ENCODE results near the gene CLECL1. TPM values are rescaled to one million over a fixed set of nuclear protein-coding genes. Genes with fewer than 3 reads are reported as not detected.

CLECL1 gene
- total RNA-seq, 1 donor from 2014 or later: not detected

GRCh38 chr12:9755035-9755434, 22.1 kb upstream of the CLECL1 start:
- Histone ChIP-seq H3K27me3 (no peaks in the 10 kb centered on the region), H3K27ac (no peak overlapping the region), H3K4me3 (no peak overlapping the region), H3K4me1 (peaks cover 5% of the 10 kb centered on the region), H3K36me3 (no peaks in the 10 kb centered on the region), H3K9me3 (no peaks in the 10 kb centered on the region)
- no peak for DNase-seq (ENCODE audit: extremely low spot score in 2 of 2)
- intact Hi-C loops (cut with DNase I): no loop called here
- TF ChIP-seq, protein P1, sequence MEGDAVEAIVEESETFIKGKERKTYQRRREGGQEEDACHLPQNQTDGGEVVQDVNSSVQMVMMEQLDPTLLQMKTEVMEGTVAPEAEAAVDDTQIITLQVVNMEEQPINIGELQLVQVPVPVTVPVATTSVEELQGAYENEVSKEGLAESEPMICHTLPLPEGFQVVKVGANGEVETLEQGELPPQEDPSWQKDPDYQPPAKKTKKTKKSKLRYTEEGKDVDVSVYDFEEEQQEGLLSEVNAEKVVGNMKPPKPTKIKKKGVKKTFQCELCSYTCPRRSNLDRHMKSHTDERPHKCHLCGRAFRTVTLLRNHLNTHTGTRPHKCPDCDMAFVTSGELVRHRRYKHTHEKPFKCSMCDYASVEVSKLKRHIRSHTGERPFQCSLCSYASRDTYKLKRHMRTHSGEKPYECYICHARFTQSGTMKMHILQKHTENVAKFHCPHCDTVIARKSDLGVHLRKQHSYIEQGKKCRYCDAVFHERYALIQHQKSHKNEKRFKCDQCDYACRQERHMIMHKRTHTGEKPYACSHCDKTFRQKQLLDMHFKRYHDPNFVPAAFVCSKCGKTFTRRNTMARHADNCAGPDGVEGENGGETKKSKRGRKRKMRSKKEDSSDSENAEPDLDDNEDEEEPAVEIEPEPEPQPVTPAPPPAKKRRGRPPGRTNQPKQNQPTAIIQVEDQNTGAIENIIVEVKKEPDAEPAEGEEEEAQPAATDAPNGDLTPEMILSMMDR (IDR thresholded peaks at IDR 0.05): no peak
- TF ChIP-seq POLR2A (IDR thresholded peaks at IDR 0.05) (no peak), POLR2AphosphoS5 (IDR thresholded peaks at IDR 0.05; ENCODE audit: insufficient read depth in 1 of 2, low read depth in 1 of 2) (no peak)

DNA sequence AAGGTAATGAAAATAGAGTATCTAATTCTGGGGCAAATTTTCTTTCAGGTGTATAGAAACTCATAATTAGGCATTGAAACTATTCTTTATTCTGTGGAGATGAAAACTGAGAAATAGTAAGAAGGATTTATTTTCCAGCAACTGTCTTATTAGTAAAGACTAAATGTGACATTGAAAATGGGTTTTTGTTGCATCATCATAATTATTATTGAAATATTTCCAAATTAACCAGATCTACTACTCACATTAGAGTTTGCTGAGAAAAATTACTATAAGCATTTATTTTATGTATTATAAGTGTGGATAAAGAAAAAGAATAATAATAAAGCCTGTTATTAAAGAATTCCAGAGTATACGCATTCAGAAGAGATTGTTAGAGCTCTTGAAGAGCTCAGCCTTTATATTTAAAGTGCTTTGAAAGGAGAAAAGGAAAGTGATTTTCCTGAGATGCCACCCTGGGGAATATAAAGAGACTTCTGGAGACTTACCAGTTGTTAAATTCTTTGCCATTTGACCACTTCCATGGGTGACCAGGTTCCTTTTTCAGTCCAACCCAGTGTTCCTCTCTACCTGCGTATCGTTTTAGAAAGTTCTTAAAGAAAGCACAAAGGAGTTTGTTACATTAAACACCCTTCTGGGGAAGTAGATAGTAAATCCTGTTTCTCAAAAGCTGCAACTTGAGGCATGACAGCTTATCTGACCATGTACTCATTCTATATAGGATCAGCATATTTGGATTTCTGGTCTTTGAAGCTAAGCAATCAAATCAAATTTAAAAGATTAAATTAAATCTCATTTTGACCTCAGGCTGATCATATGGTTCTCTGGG, 21.4 kb upstream of the CLECL1 start:
- peaks cover 5% of the 10 kb centered on the region for H3K4me1 ChIP-seq
- H3K27ac ChIP-seq: no peak overlapping the region
- H3K9me3 ChIP-seq: no peaks in the 10 kb centered on the region
- H3K4me3 ChIP-seq: no peak overlapping the region
- no peak for TF ChIP-seq POLR2AphosphoS5 (IDR thresholded peaks at IDR 0.05; ENCODE audit: insufficient read depth in 1 of 2, low read depth in 1 of 2)
- no peak for TF ChIP-seq POLR2A (IDR thresholded peaks at IDR 0.05)
- TF ChIP-seq, protein P1 (IDR thresholded peaks at IDR 0.05): no peak
- intact Hi-C loops (cut with DNase I): no loop called here
- H3K27me3 ChIP-seq: no peaks in the 10 kb centered on the region
- H3K36me3 ChIP-seq: no peaks in the 10 kb centered on the region
- DNase-seq (ENCODE audit: extremely low spot score in 2 of 2): no peak

- Histone ChIP-seq H3K4me1 (peaks cover 5% of the 10 kb centered on the region), H3K4me3 (no peak overlapping the region), H3K36me3 (no peaks in the 10 kb centered on the region), H3K27ac (no peak overlapping the region), H3K27me3 (no peaks in the 10 kb centered on the region), H3K9me3 (no peaks in the 10 kb centered on the region)
- intact Hi-C loops (cut with DNase I): no loop called here
- DNase-seq (ENCODE audit: extremely low spot score in 2 of 2): no peak
- no peak for TF ChIP-seq POLR2AphosphoS5 (IDR thresholded peaks at IDR 0.05; ENCODE audit: insufficient read depth in 1 of 2, low read depth in 1 of 2)
- TF ChIP-seq, protein P1 (IDR thresholded peaks at IDR 0.05): no peak
- no peak for TF ChIP-seq POLR2A (IDR thresholded peaks at IDR 0.05)
Observed at GRCh38 chr12:9753498-9753897, 20.6 kb upstream of the CLECL1 start.

DNA sequence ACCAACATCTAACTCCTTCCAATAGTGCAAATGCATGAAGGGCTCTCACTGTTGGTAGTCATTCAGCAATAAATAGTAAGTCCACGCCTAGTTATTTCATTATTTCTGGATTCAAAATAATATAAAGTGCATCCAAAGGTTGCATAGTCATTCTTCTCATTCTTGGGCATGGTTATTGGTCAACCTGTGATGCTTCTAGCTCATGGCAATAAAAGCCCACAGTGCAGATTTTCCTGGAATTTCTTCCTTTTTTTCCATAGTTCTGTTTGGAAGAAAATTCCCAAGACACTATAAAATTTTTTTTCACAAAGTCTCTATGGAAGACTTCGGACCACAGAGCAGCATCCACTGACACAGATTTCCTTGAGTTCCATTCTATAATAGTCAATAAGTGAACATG, 20.2 kb upstream of the CLECL1 start:
- intact Hi-C loops (cut with DNase I): no loop called here
- peaks cover 5% of the 10 kb centered on the region for H3K4me1 ChIP-seq
- H3K9me3 ChIP-seq: no peaks in the 10 kb centered on the region
- no peak overlapping the region for H3K27ac ChIP-seq
- H3K4me3 ChIP-seq: no peak overlapping the region
- TF ChIP-seq, protein P1 (IDR thresholded peaks at IDR 0.05): no peak
- TF ChIP-seq POLR2AphosphoS5 (IDR thresholded peaks at IDR 0.05; ENCODE audit: insufficient read depth in 1 of 2, low read depth in 1 of 2): no peak
- no peak for TF ChIP-seq POLR2A (IDR thresholded peaks at IDR 0.05)
- no peak for DNase-seq (ENCODE audit: extremely low spot score in 2 of 2)
- H3K27me3 ChIP-seq: no peaks in the 10 kb centered on the region
- no peaks in the 10 kb centered on the region for H3K36me3 ChIP-seq

Measured in vagina (tissue), 2 donors.